Measurements from ENCODE around the gene IL1RAPL1.

IL1RAPL1 gene

GRCh38 chrX:29941287-29941686, 1354.0 kb downstream of the IL1RAPL1 start:
- no peak for DNase-seq

GRCh38 chrX:29947225-29947624, 1360.0 kb downstream of the IL1RAPL1 start:
- no peak for DNase-seq

- no peak for DNase-seq
Observed at GRCh38 chrX:29948653-29949052, 1361.4 kb downstream of the IL1RAPL1 start.

GRCh38 chrX:29952016-29952415, 1364.8 kb downstream of the IL1RAPL1 start:
- DNase-seq = no peak

- no peak for DNase-seq
Observed at GRCh38 chrX:29962061-29962460, 1374.8 kb downstream of the IL1RAPL1 start.

GRCh38 chrX:29965634-29966033, 1378.4 kb downstream of the IL1RAPL1 start:
- DNase-seq = no peak

- DNase-seq = no peak
Observed at GRCh38 chrX:29992083-29992482, 1404.8 kb downstream of the IL1RAPL1 start.

GRCh38 chrX:30005813-30006212, 1418.6 kb downstream of the IL1RAPL1 start:
- DNase-seq = no peak
